ENCODE results near the gene STX16.

STX16 gene

DNA sequence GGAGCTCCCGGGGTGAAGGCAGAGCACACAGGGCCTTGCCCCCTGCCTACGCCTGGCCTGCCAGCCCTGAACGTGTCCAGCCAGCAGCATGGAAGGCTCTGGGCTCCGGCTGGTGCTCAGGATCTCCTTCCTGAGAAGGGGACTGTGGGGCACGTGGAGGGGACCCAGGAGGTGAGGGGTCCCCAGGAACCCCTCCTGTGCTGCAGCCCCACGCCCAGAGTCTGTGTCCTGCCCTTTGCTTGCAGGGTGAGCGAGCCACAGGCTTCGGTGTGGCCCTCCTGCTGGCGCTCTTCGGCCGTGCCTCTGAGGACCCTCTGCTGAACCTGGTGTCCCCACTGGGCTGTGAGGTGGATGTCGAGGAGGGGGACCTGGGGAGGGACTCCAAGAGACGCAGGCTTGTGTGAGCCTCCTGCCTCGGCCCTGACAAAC lies 63.9 kb downstream of the STX16 start:
- no peak for DNase-seq (ENCODE audit: extremely low read depth, low read depth)

DNA sequence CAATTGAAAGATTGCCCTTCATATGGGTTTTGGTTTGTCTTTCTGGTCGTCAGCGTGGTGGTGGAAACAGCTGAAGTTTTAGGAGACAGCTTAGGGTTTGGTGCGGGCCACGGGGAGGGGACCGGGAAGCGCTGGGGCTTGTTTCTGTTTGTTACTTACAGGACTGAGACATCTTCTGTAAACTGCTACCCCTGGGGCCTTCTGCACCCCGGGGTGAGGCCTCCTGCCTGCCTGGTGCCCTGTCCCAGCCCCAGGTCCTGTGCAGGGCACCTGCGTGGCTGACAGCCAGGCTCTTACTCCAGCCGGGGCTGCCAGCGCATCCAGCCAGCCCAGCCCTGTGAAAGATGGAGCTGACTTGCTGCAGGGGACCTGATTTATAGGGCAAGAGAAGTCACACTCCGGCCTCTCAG lies 64.3 kb downstream of the STX16 start:
- TF ChIP-seq, protein P1, sequence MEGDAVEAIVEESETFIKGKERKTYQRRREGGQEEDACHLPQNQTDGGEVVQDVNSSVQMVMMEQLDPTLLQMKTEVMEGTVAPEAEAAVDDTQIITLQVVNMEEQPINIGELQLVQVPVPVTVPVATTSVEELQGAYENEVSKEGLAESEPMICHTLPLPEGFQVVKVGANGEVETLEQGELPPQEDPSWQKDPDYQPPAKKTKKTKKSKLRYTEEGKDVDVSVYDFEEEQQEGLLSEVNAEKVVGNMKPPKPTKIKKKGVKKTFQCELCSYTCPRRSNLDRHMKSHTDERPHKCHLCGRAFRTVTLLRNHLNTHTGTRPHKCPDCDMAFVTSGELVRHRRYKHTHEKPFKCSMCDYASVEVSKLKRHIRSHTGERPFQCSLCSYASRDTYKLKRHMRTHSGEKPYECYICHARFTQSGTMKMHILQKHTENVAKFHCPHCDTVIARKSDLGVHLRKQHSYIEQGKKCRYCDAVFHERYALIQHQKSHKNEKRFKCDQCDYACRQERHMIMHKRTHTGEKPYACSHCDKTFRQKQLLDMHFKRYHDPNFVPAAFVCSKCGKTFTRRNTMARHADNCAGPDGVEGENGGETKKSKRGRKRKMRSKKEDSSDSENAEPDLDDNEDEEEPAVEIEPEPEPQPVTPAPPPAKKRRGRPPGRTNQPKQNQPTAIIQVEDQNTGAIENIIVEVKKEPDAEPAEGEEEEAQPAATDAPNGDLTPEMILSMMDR (IDR thresholded peaks at IDR 0.05; ENCODE audit: low read depth, low read length): no peak
- DNase-seq (ENCODE audit: extremely low read depth, low read depth): no peak

More for the DNA sequence above, 63.9 kb downstream of the STX16 start:
- TF ChIP-seq, protein P1 (IDR thresholded peaks at IDR 0.05; ENCODE audit: low read depth, low read length): no peak

DNA sequence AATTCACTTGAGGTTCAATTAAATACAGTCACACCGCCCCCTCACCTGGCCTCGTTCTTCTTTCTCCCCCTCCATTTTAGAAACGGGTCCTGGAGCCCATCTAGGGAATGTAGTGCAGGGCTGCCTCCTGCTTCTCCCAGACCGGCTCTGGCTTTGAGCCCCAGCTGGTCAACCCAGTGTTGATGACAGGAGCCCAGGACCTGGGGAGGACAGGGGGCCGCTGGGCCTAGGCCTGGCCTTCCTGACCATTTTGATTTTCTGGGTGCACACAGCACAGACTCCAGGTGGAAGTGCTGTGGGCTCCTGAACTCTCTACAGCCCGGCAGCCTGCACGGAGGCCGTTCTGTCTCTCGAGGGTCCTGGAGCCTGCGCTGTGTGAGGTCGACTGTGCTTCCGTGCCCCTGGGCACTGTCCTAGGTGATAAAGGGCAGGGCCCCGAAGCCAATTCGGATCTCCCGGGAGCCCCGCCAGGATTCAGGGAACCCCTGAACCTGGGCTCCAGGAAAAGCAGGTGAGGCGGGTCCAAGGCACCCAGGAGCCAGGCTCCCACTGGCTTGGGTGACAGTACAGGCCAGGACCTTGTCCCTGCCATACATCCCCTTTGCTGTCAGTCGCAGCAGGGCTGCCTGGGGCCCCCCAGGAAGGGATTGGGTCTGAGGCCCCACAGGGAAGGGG lies 64.9 kb downstream of the STX16 start:
- DNase-seq (ENCODE audit: extremely low read depth, low read depth): no peak

DNA sequence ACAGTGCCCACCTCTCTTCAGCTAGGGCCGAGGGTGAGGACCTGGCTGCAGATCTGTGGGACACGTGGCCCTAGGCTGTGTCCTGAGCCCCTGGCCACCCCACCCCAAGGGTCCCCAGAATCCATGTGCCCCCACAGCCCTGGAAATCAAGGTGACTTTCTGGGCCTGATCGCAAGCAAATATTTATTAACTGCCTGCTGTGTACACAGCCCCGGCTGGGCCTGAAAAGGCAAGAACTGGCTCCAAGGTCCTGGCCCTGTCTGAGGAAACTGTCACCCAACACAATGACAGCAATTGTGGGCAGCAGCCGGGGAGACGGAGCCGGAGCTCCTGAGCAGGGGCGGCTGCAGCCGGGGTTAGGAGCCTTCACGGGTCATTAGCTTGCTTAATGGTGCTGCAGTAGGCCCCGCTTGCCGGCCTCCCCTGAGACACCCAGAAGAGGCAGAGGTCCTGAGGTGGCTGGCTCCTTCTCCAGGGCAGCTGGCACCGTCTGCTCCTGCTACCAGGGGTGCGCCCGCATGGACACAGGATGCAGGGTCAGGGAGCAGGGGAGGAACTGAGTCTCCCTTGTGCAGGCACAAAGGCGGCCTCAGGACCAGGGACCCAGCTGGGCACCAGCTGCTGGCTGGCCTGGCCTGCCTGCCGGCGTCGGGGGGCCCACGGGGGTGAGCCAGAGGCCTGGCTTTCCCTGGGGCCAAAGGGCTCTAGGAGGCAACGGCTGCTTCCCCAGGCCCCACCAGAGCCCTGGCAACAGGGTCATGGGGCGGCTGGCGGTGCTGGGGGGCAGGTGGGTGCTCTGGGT lies 65.6 kb downstream of the STX16 start:
- TF ChIP-seq, protein P1 (IDR thresholded peaks at IDR 0.05; ENCODE audit: low read depth, low read length): no peak
- no peak for DNase-seq (ENCODE audit: extremely low read depth, low read depth)

More for the DNA sequence above, 64.9 kb downstream of the STX16 start:
- TF ChIP-seq, protein P1 (IDR thresholded peaks at IDR 0.05; ENCODE audit: low read depth, low read length): no peak

DNA sequence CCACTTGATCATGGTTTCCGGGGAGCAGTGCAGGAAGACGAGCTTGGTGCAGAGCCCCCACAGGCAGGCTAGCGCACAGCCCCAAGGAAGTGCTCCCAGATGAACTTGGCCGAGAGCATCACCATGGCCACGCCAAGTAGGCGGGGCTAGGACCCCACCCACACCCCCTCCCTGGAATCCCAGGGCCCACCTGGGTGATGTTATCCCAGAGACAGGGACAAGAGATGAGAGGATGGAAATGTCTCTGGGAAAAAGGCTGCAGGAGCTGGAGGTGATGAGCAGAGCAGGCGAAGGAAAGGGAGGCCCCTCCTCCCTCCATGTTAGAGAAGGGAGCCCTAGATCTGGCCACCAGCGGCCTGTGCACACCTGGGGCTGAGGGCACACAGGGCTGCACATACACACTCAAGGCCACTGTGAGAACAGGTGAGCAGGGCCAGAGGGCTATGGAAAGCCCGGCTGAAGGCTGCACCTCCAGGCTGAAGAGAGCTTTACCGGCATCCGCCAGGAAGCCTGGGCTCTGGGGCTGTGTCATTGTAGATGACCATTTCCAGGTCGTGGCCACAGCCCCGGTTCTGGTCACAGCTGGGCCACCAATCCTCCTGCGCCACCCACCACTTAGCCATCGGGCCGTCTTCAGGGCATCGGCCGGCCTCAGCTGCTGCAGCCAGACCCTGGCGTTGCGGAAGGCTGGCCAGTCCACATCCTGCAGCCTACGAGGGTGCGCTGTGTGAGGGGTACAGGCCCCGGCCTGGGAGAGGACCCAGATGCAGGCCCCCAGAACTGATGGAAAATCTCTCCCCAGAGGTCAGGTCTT lies 66.4 kb downstream of the STX16 start:
- DNase-seq (ENCODE audit: extremely low read depth, low read depth): no peak
- TF ChIP-seq, protein P1 (IDR thresholded peaks at IDR 0.05; ENCODE audit: low read depth, low read length): no peak

DNA sequence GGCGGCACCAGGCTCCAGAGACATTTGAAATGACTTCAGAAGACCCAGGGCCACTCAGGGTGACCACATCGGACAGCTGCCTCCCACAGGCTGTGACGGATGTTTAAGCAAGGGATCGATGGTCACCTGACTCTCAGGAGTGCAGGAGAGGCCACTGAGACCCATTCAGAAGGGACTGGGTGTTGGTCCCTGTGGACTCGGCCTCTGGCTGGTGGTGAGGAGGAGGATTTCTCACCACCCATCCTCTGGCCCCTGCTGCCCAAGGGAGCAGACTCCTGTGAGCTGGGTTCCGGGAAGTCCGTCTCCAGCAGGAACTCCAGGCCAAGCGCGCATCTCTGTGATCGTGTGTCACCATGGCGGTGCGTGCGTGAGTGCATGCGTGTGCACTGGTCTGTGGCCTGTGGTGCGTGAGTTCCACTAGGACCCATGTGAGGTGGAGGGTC lies 67.1 kb downstream of the STX16 start:
- TF ChIP-seq, protein P1 (IDR thresholded peaks at IDR 0.05; ENCODE audit: low read depth, low read length): no peak
- DNase-seq (ENCODE audit: extremely low read depth, low read depth): no peak
